ENCODE results near the gene HPCAL1. TPM values are rescaled to one million over a fixed set of nuclear protein-coding genes. Genes with fewer than 3 reads are reported as not detected.

HPCAL1 gene
- total and polyA plus RNA-seq, 2 donors (not counting 3 experiments of a cell fraction or from before 2014, with no cell fraction given) = 56.5 to 77.4 TPM

DNA sequence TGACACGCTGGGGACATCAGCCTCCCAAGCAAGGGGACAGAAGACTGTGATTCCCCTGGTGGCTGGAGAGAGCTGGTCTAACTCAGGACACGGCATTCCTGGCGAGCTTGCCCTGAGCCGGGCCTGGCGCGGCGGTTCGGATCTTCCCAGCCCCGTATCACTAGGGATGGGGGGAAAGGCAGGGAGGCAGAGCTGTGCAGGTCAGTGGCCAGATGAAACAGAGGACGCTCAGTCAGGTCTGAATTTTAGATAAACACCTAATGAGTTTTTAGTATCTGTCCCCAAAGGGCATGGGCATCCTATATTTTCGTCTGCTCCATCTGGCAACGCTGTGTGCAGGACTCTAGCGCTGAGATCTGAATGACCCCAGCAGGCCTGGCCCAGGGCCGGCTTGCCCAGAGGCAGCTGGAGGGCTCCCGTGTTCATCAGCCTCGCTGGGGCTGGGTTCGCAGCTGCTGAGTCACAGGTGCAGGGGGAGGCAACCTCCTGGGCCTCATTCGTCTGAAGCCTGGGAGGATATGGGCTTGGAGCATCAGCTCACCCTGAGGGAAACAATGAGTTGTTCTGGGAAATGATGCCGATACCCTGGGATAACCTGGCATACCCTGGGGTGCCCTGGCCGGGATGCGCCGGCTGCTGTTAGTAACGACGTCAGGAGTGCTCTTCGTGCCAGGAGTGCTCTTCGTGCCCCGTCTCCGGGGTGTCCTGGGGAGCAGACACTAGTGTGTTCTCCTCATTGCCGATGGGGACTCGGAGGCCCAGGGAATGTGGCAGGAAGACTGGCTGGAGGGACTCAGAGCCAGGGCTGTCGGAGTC is 48.1 kb upstream of the HPCAL1 start:
- Histone ChIP-seq H3K79me2 (ENCODE audit: control insufficient read depth, insufficient read depth, low read length) (no peaks in the 10 kb centered on the region), H3K27me3 (ENCODE audit: control insufficient read depth in 2 of 2, insufficient read depth in 2 of 2, low read length in 2 of 2) (peaks cover 0 to 3% of the 10 kb centered on the region in 2 experiments), H2AFZ (ENCODE audit: low read depth, low read length) (no peak overlapping the region), H3K9me1 (replicated peaks; ENCODE audit: control insufficient read depth, extremely low read depth, insufficient read depth, low read length) (no peaks in the 10 kb centered on the region), H3K4me2 (ENCODE audit: insufficient read depth, low read length) (no peak overlapping the region), H3K4me1 (ENCODE audit: control insufficient read depth, extremely low read depth, insufficient read depth, low read length) (no peaks in the 10 kb centered on the region), H3K9me3 (replicated peaks; ENCODE audit: control insufficient read depth, insufficient read depth, low read length) (no peaks in the 10 kb centered on the region), H4K20me1 (replicated peaks; ENCODE audit: control insufficient read depth, extremely low read depth, insufficient read depth, low read length) (no peaks in the 10 kb centered on the region), H3K27ac (ENCODE audit: insufficient read depth, low read depth, low read length) (no peak overlapping the region), H3K4me3 (replicated peaks in 1 of 3; ENCODE audit: insufficient read depth in 1 of 3, low read depth in 1 of 3, low read length in 3 of 3) (no peak overlapping the region), H3K36me3 (ENCODE audit: control insufficient read depth in 2 of 2, extremely low read depth in 1 of 2, insufficient read depth in 2 of 2, low read length in 2 of 2) (no peaks in the 10 kb centered on the region), H3K9ac (replicated peaks; ENCODE audit: extremely low read depth, insufficient read depth, low read length) (no peak overlapping the region)
- ChIA-PET CTCF (no interaction called here), POLR2A (no interaction called here)
- no peak for FAIRE-seq
- intact Hi-C loops (cut with micrococcal nuclease) = no loop called here
- TF ChIP-seq JUN (IDR thresholded peaks at IDR 0.05; ENCODE audit: borderline replicate concordance, insufficient read depth, insufficient read length, low read depth) (no peak), POLR2A (IDR thresholded peaks at IDR 0.05; ENCODE audit: low read depth, low read length) (no peak), EZH2 (IDR thresholded peaks at IDR 0.05; ENCODE audit: borderline replicate concordance, low read depth, low read length, severe bottlenecking) (no peak), MYC (IDR thresholded peaks at IDR 0.05; ENCODE audit: low read depth, low read length) (no peak), POLR2AphosphoS5 (IDR thresholded peaks at IDR 0.05; ENCODE audit: insufficient read depth, low read depth, low read length) (no peak), FOS (IDR thresholded peaks at IDR 0.05; ENCODE audit: borderline replicate concordance, insufficient read depth, low read length) (no peak), GATA2 (IDR thresholded peaks at IDR 0.05; ENCODE audit: insufficient read depth, insufficient read length, low read depth, low read length) (no peak)
- TF ChIP-seq, protein P1, sequence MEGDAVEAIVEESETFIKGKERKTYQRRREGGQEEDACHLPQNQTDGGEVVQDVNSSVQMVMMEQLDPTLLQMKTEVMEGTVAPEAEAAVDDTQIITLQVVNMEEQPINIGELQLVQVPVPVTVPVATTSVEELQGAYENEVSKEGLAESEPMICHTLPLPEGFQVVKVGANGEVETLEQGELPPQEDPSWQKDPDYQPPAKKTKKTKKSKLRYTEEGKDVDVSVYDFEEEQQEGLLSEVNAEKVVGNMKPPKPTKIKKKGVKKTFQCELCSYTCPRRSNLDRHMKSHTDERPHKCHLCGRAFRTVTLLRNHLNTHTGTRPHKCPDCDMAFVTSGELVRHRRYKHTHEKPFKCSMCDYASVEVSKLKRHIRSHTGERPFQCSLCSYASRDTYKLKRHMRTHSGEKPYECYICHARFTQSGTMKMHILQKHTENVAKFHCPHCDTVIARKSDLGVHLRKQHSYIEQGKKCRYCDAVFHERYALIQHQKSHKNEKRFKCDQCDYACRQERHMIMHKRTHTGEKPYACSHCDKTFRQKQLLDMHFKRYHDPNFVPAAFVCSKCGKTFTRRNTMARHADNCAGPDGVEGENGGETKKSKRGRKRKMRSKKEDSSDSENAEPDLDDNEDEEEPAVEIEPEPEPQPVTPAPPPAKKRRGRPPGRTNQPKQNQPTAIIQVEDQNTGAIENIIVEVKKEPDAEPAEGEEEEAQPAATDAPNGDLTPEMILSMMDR (IDR thresholded peaks at IDR 0.05; ENCODE audit: extremely low read depth in 1 of 2, insufficient read depth in 1 of 2, low read depth in 1 of 2, low read length in 2 of 2) = no peak
- TF ChIP-seq, protein P2, sequence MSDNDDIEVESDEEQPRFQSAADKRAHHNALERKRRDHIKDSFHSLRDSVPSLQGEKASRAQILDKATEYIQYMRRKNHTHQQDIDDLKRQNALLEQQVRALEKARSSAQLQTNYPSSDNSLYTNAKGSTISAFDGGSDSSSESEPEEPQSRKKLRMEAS (IDR thresholded peaks at IDR 0.05; ENCODE audit: insufficient read depth, insufficient read length) = no peak
- no TSS peak for BruUV-seq (replicated peaks)
- dilution Hi-C loops (cut with MboI; ENCODE audit: extremely low pct_ligation_motif_present, low sequenced_read_pairs) = no loop called here
- DNase-seq (ENCODE audit: low read depth, low spot score) = no peak

Measured in endothelial cell of umbilical vein (primary cell).